Medulla oblongata (tissue), 1 donor: Measurements from ENCODE around the gene UBE2E2.
"Not testable (repeated sequence)": the region's sequence is repeated elsewhere in the genome, so short reads cannot be mapped to it uniquely, and the experiment has no call there.

ENCODE experiments used
- DNase-seq: peaks from one replicate; pipeline ENCODE4 v3.0.0-alpha.2; 2015; ENCODE audit errors: extremely low spot score

UBE2E2 gene

GRCh38 chr3:23588547-23588946 is 385.4 kb downstream of the UBE2E2 start:
- DNase-seq = no peak

- no peak for DNase-seq
These were observed 386.5 kb downstream of the UBE2E2 start for GRCh38 chr3:23589602-23590001.

- no peak for DNase-seq
These were observed 387.5 kb downstream of the UBE2E2 start for GRCh38 chr3:23590424-23591273.

- no peak for DNase-seq
These were observed 388.2 kb downstream of the UBE2E2 start for GRCh38 chr3:23591374-23591773.

GRCh38 chr3:23592961-23593931 is 390.1 kb downstream of the UBE2E2 start:
- DNase-seq = no peak

GRCh38 chr3:23594066-23594465 is 390.9 kb downstream of the UBE2E2 start:
- DNase-seq = no peak

GRCh38 chr3:23594894-23595670 is 392.0 kb downstream of the UBE2E2 start:
- no peak for DNase-seq

- no peak for DNase-seq
These were observed 392.7 kb downstream of the UBE2E2 start for GRCh38 chr3:23595851-23596250.

GRCh38 chr3:23600167-23600871 is 397.2 kb downstream of the UBE2E2 start:
- DNase-seq = no peak

GRCh38 chr3:23601091-23601822 is 398.1 kb downstream of the UBE2E2 start:
- peak; percentile 16 for DNase-seq

- no peak for DNase-seq
These were observed 399.8 kb downstream of the UBE2E2 start for GRCh38 chr3:23602971-23603370.

GRCh38 chr3:23607184-23607847 is 404.2 kb downstream of the UBE2E2 start:
- DNase-seq = no peak

GRCh38 chr3:23608650-23609049 is 405.5 kb downstream of the UBE2E2 start:
- DNase-seq = no peak

GRCh38 chr3:23611737-23612295 is 408.7 kb downstream of the UBE2E2 start:
- DNase-seq = peak; percentile 83

GRCh38 chr3:23612296-23612891 is 409.3 kb downstream of the UBE2E2 start:
- peak; percentile 19 for DNase-seq

- DNase-seq = no peak
These were observed 411.9 kb downstream of the UBE2E2 start for GRCh38 chr3:23615068-23615467.

- DNase-seq = not testable (repeated sequence)
These were observed 415.3 kb downstream of the UBE2E2 start for GRCh38 chr3:23618475-23618874.

- DNase-seq = no peak
These were observed 416.8 kb downstream of the UBE2E2 start for GRCh38 chr3:23619705-23620637.
